Measurements from ENCODE around the gene LHX3. TPM values are rescaled to one million over a fixed set of nuclear protein-coding genes. Genes with fewer than 3 reads are reported as not detected.

Gene LHX3
- total and polyA plus RNA-seq, 2 donors (not counting 1 experiment from before 2014, with no cell fraction given): not detected

GRCh38 chr9:136211006-136211405, 6.1 kb upstream of the LHX3 start:
- no peak for DNase-seq (ENCODE audit: low read depth in 2 of 2)
- Histone ChIP-seq H3K4me1 (ENCODE audit: control insufficient read depth, extremely low read depth, insufficient read depth, low read length) (no peaks in the 10 kb centered on the region), H3K4me2 (ENCODE audit: extremely low read depth, insufficient read depth, low read length) (no peak overlapping the region), H3K9ac (ENCODE audit: insufficient read depth, low read length) (no peak overlapping the region), H3K79me2 (ENCODE audit: control insufficient read depth, insufficient read depth, low read length) (no peaks in the 10 kb centered on the region), H3K27ac (ENCODE audit: insufficient read depth, low read length) (no peak overlapping the region), H3K4me3 (replicated peaks in 1 of 4; ENCODE audit: control extremely low read depth in 1 of 4, insufficient read depth in 1 of 4, low read depth in 3 of 4, low read length in 4 of 4) (no peak overlapping the region), H3K36me3 (ENCODE audit: control insufficient read depth, insufficient read depth, low read length) (peaks cover 3% of the 10 kb centered on the region), H4K20me1 (ENCODE audit: control insufficient read depth, extremely low read depth, insufficient read depth, low read length) (no peaks in the 10 kb centered on the region), H3K9me3 (ENCODE audit: control insufficient read depth, insufficient read depth, low read depth, low read length) (no peaks in the 10 kb centered on the region), H3K27me3 (ENCODE audit: control insufficient read depth, insufficient read depth, low read length) (no peaks in the 10 kb centered on the region), H2AFZ (ENCODE audit: low read length) (no peak overlapping the region)
- TF ChIP-seq EZH2 (IDR thresholded peaks at IDR 0.05; ENCODE audit: low read length, missing control alignments): no peak
- no peak for TF ChIP-seq CTCF (conservative IDR thresholded peaks at IDR 0.05 in 1 of 2, IDR thresholded peaks at IDR 0.05 in 1 of 2; ENCODE audit: low read depth in 1 of 2, low read length in 2 of 2)

GRCh38 chr9:136210276-136210675, 5.3 kb upstream of the LHX3 start:
- H2AFZ ChIP-seq (ENCODE audit: low read length): no peak overlapping the region
- H3K9me3 ChIP-seq (ENCODE audit: control insufficient read depth, insufficient read depth, low read depth, low read length): no peaks in the 10 kb centered on the region
- DNase-seq (ENCODE audit: low read depth in 2 of 2): no peak
- no peaks in the 10 kb centered on the region for H3K4me1 ChIP-seq (ENCODE audit: control insufficient read depth, extremely low read depth, insufficient read depth, low read length)
- no peaks in the 10 kb centered on the region for H3K79me2 ChIP-seq (ENCODE audit: control insufficient read depth, insufficient read depth, low read length)
- H3K4me3 ChIP-seq (replicated peaks in 1 of 4; ENCODE audit: control extremely low read depth in 1 of 4, insufficient read depth in 1 of 4, low read depth in 3 of 4, low read length in 4 of 4): no peak overlapping the region
- H3K9ac ChIP-seq (ENCODE audit: insufficient read depth, low read length): no peak overlapping the region
- no peaks in the 10 kb centered on the region for H4K20me1 ChIP-seq (ENCODE audit: control insufficient read depth, extremely low read depth, insufficient read depth, low read length)
- no peak overlapping the region for H3K27ac ChIP-seq (ENCODE audit: insufficient read depth, low read length)
- no peak overlapping the region for H3K4me2 ChIP-seq (ENCODE audit: extremely low read depth, insufficient read depth, low read length)
- TF ChIP-seq CTCF (conservative IDR thresholded peaks at IDR 0.05 in 1 of 2, IDR thresholded peaks at IDR 0.05 in 1 of 2; ENCODE audit: low read depth in 1 of 2, low read length in 2 of 2) (no peak), EZH2 (IDR thresholded peaks at IDR 0.05; ENCODE audit: low read length, missing control alignments) (no peak)
- no peaks in the 10 kb centered on the region for H3K27me3 ChIP-seq (ENCODE audit: control insufficient read depth, insufficient read depth, low read length)
- H3K36me3 ChIP-seq (ENCODE audit: control insufficient read depth, insufficient read depth, low read length): no peaks in the 10 kb centered on the region

- Histone ChIP-seq H3K27me3 (ENCODE audit: control insufficient read depth, insufficient read depth, low read length) (peaks cover under 1% of the 10 kb centered on the region), H2AFZ (ENCODE audit: low read length) (no peak overlapping the region), H3K79me2 (ENCODE audit: control insufficient read depth, insufficient read depth, low read length) (no peaks in the 10 kb centered on the region), H3K4me3 (replicated peaks in 1 of 4; ENCODE audit: control extremely low read depth in 1 of 4, insufficient read depth in 1 of 4, low read depth in 3 of 4, low read length in 4 of 4) (no peak overlapping the region), H3K36me3 (ENCODE audit: control insufficient read depth, insufficient read depth, low read length) (no peaks in the 10 kb centered on the region), H3K27ac (ENCODE audit: insufficient read depth, low read length) (no peak overlapping the region), H3K9ac (ENCODE audit: insufficient read depth, low read length) (no peak overlapping the region), H4K20me1 (ENCODE audit: control insufficient read depth, extremely low read depth, insufficient read depth, low read length) (no peaks in the 10 kb centered on the region), H3K9me3 (ENCODE audit: control insufficient read depth, insufficient read depth, low read depth, low read length) (no peaks in the 10 kb centered on the region), H3K4me1 (ENCODE audit: control insufficient read depth, extremely low read depth, insufficient read depth, low read length) (no peaks in the 10 kb centered on the region), H3K4me2 (ENCODE audit: extremely low read depth, insufficient read depth, low read length) (no peak overlapping the region)
- DNase-seq (ENCODE audit: low read depth in 2 of 2): no peak
- TF ChIP-seq EZH2 (IDR thresholded peaks at IDR 0.05; ENCODE audit: low read length, missing control alignments) (no peak), CTCF (conservative IDR thresholded peaks at IDR 0.05 in 1 of 2, IDR thresholded peaks at IDR 0.05 in 1 of 2; ENCODE audit: low read depth in 1 of 2, low read length in 2 of 2) (no peak)
These were observed 4.9 kb upstream of the LHX3 start for GRCh38 chr9:136209786-136210185.
